LoVo (cell line): ENCODE data around the gene CELSR1.
A peak's percentile ranks its signal among the peaks of the same experiment; 100 is the strongest.

ENCODE experiments used
- DNase-seq: peaks from one replicate; pipeline ENCODE4 v3.0.0-alpha.2; 2016; ENCODE audit warnings: low spot score

The CELSR1 gene

DNA sequence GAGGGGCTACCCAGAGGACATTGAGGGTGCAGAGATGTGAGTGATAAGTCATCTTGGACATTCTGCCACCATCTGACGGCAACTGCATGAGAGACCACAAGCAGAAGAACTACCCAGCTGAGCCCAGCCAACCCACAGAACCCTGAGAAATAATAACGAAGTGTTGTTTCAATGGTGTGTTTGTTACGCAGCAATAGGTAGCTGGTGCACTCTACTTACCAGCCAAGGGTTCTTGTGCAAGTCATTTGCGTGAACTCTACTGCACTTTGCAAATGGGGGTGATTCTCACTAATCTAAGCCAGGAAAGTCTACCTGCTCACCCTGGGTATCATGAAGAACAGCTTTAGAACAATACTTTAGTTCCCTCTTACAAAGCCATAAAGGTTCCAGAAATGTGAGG, 15.8 kb upstream of the CELSR1 start:
- no peak for DNase-seq

DNA sequence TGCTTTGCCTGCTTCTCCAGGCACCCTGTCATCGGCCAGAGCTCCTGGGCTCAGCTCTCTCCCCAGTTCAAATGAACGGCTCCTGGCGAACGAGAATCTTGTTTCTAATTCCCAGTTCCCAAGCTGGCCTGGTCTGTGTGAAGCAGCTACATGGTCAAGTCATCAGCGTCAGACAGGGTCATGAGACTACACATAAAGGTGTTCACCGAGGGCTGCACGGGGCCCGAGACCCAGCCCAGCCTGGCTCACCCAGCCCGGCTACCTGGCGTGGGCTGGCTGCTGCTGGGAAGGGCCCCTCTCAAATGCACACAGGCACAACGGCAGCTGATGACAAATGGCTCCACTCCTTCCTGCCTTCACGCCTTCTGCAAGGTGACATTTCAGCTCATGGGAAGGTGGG, 14.6 kb upstream of the CELSR1 start:
- no peak for DNase-seq

- DNase-seq = no peak
Measured at GRCh38 chr22:46551321-46551720, 13.9 kb upstream of the CELSR1 start.

DNA sequence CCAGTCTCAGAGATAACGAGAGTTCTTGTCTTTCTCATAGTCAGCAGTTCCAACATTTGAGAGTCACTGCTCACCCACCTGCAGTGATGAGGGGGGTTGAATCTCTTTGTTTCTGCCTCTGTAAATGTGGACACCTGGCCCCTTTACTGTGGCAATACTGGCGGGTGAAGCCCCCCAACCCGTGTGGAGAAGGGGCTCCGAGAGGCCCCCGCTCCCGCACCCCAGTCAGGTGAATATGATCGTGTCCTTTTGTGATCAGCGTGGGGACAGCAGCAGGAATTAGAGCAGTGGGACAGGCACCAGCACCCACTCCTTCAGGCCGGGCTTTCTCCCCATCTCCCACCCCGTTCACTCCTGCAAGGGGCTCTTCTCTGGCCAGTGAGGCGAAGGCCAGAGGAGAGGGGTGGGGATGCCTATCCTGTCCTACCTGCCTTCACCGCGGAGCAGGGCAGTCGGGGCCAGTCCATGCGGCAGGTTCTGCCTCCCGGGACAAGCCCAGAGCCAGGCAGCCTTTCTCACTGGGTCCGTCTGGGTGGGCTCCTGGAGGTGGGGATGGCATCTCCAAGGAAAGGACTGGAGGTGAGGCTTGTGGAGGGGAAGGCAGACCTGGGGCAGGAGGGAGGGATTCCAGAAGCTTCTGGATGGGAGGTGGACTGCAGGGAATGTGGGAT, 12.7 kb upstream of the CELSR1 start:
- no peak for DNase-seq

- DNase-seq = no peak
Measured at GRCh38 chr22:46549563-46549840, 12.1 kb upstream of the CELSR1 start.

- no peak for DNase-seq
Measured at GRCh38 chr22:46547883-46548244, 10.4 kb upstream of the CELSR1 start.

GRCh38 chr22:46547179-46547882, 9.9 kb upstream of the CELSR1 start:
- no peak for DNase-seq

DNA sequence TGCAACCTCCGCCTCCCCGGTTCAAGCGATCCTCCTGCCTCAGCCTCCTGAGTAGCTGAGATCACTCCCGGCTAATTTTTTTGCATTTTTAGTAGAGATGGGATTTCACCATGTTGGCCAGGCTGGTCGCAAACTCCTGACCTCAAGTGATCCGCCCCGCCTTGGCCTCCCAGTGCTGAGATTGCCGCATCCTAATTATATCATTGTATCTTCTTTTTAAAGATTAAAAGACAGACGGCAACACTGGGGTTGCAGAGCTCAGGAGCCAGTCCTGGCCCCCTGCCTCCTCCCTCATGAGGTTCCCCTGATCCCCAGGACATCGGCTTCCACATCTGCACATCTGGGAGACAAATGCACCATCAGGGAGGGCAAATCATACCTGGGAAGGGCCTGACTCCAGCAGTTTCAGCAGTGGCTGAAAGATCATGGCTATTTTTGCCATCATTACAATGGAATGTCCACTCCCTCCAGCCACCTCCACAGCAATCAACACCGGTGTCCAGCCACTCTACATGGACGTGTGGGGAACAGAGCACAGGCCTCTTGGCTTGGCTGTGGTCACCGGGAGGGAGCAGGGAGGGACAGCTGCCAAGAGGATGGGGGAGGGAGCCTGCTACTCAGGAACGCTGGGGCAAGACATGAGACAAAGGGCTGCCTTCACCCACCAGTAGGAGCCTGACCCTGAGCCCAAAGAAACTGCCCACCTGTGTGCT, 9.2 kb upstream of the CELSR1 start:
- DNase-seq = no peak

GRCh38 chr22:46545086-46545792, 7.8 kb upstream of the CELSR1 start:
- DNase-seq = no peak

- DNase-seq = peak; percentile 68
Measured at GRCh38 chr22:46542011-46542985, 4.9 kb upstream of the CELSR1 start.

GRCh38 chr22:46541536-46541935, 4.1 kb upstream of the CELSR1 start:
- DNase-seq = no peak

DNA sequence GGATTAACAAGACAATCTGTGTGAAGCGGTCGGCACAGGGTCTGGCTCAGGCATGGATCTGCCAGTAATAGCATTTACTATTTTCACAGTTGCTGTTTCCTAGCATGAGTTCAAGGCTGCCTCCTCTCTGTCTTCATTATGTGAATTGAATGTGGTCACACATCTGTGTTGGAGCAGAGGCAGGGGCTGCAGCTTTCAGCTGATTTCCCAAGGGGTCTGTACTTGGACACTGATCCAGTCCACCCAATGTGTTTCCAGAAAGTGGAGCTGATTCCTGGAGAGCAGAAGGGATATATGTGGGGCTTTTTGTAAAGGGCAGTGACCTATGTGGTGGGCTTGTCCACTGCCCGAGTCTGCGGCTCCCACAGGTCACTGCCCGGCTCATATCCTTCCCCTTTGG, 3.5 kb upstream of the CELSR1 start:
- DNase-seq = no peak

- no peak for DNase-seq
Measured at GRCh38 chr22:46539169-46539568, 1.7 kb upstream of the CELSR1 start.

DNA sequence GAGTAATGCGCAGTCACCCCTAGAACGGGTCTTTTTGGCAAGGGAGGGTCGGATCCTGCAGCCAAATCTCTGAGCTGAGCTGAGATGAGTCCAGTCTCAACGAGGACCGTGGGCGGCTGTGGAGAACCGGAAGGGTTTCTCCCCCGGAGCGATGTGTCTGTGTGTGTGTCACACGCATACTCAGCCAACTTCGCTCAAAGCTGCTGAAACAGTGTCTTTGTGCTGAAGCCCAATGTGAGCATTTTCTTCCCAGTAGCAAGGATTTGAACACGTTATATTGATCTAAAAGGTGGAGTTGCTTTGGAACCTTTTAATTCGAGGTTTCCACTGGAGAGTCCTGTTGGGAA, 1.4 kb upstream of the CELSR1 start:
- DNase-seq = no peak

GRCh38 chr22:46537946-46538813, 760 bp upstream of the CELSR1 start:
- peak; percentile 11 for DNase-seq

GRCh38 chr22:46536537-46537224, 739 bp downstream of the CELSR1 start:
- DNase-seq = no peak

- no peak for DNase-seq
Measured at GRCh38 chr22:46535876-46536536, 1.4 kb downstream of the CELSR1 start.

DNA sequence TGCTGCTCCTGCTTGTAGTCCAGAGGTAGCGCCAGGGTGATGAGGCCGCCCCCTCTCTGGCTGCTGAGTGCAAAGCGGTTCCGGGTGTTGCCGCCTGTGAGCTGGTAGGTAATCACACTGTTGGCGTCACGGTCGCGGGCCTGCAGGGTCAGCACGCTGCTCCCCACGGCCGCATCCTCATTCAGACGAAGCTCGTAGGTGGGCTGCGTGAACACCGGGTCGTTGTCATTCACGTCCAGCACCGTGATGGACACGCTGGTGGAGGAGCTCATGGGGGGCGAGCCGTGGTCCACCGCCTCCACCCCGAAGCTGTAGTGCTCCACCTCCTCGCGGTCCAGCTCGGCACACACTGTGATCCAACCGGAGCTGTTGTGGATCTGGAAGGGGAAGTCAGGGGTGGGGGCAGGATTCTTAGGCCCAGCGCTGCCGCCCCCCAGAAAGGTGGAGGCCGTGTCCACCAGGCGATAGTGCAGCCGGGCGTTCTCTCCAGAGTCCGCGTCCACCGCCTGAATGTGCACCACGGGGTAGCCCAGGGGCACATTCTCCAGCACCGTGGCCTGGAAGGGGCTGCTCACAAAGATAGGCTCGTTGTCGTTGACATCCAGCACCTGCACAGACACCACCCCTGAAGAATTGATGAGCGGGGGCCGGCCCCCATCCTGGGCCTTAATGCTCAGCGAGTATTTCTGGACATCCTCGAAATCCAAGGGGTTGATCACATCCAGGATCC, 2.4 kb downstream of the CELSR1 start:
- DNase-seq = no peak

GRCh38 chr22:46534177-46534776, 3.1 kb downstream of the CELSR1 start:
- no peak for DNase-seq
